Activated naive CD8-positive, alpha-beta T cell treated with anti-CD3 and anti-CD28 coated beads, Interleukin-2, amount 10 ng/mL, durations not matched to agents 7 days and 5 days (primary cell): ENCODE results near the gene DDIT4L. TPM values are rescaled to one million over a fixed set of nuclear protein-coding genes. Genes with fewer than 3 reads are reported as not detected.
"Not testable (repeated sequence)": the region's sequence is repeated elsewhere in the genome, so short reads cannot be mapped to it uniquely, and the experiment has no call there.

Experiments used
- ATAC-seq: fragments of 150-1000 bp; cut with Tn5 transposase; one replicate; pipeline ENCODE4 v1.10.0; 2021; ENCODE audit warnings: low read depth, moderate library complexity
- POLR2A ChIA-PET: fragments of 350-600 bp; sonication (Branson Sonifier 250); formaldehyde crosslinking; loops from one replicate; lab custom pipeline; 2021; ENCODE audit warnings: antibody characterized with exemption; lab: Charles Lee
- DNase-seq: peaks from one replicate; pipeline ENCODE4 v3.0.0; 2021
- H3K27ac Mint-ChIP-seq: one replicate; pipeline ENCODE4 v1.8.0; 2022; ENCODE audit warnings: mild to moderate bottlenecking, mixed read lengths
- H3K27me3 Mint-ChIP-seq: one replicate; pipeline ENCODE4 v1.8.0; 2022; ENCODE audit warnings: mild to moderate bottlenecking, moderate library complexity, mixed read lengths
- H3K36me3 Mint-ChIP-seq: one replicate; pipeline ENCODE4 v1.8.0; 2021; ENCODE audit warnings: mild to moderate bottlenecking, mixed read lengths
- H3K4me1 Mint-ChIP-seq: one replicate; pipeline ENCODE4 v1.8.0; 2021; ENCODE audit warnings: mixed read lengths
- H3K4me3 Mint-ChIP-seq: one replicate; pipeline ENCODE4 v1.8.0; 2022; ENCODE audit warnings: mild to moderate bottlenecking, moderate library complexity, mixed read lengths
- H3K9me3 Mint-ChIP-seq: one replicate; pipeline ENCODE4 v1.8.0; 2021; ENCODE audit warnings: mixed read lengths
- total RNA-seq, 2 experiments: library from RNA; stranded (reverse); gene quantifications; one replicate each; pipeline ENCODE4 v1.2.3, GENCODE V29; 2021

DDIT4L gene
- total RNA-seq, 2 experiments from 2014 or later, result 0.19 TPM; not detected in 1

GRCh38 chr4:100147684-100148083 lies 42.6 kb downstream of the DDIT4L start:
- no peaks in the 10 kb centered on the region for H3K36me3 Mint-ChIP-seq
- ATAC-seq (no peak), DNase-seq (no peak)
- peaks cover 2% of the 10 kb centered on the region for H3K4me1 Mint-ChIP-seq
- H3K27me3 Mint-ChIP-seq, result no peaks in the 10 kb centered on the region
- H3K27ac Mint-ChIP-seq, result no peak overlapping the region
- no peak overlapping the region for H3K4me3 Mint-ChIP-seq
- POLR2A ChIA-PET, result no interaction called here
- no peaks in the 10 kb centered on the region for H3K9me3 Mint-ChIP-seq

- no peaks in the 10 kb centered on the region for H3K9me3 Mint-ChIP-seq
- H3K27ac Mint-ChIP-seq, result no peak overlapping the region
- DNase-seq (no peak), ATAC-seq (no peak)
- H3K27me3 Mint-ChIP-seq, result no peaks in the 10 kb centered on the region
- H3K4me1 Mint-ChIP-seq, result peaks cover 2% of the 10 kb centered on the region
- POLR2A ChIA-PET, result no interaction called here
- no peak overlapping the region for H3K4me3 Mint-ChIP-seq
- no peaks in the 10 kb centered on the region for H3K36me3 Mint-ChIP-seq
Observed at GRCh38 chr4:100147198-100147597, 43.1 kb downstream of the DDIT4L start.

GRCh38 chr4:100146756-100147155 lies 43.5 kb downstream of the DDIT4L start:
- DNase-seq, result no peak
- Mint-ChIP-seq H3K4me1 (peaks cover 2% of the 10 kb centered on the region), H3K27ac (no peak overlapping the region), H3K4me3 (no peak overlapping the region), H3K36me3 (no peaks in the 10 kb centered on the region), H3K27me3 (peaks cover 3% of the 10 kb centered on the region), H3K9me3 (no peaks in the 10 kb centered on the region)
- POLR2A ChIA-PET, result no interaction called here
- ATAC-seq, result no peak

- H3K4me3 Mint-ChIP-seq, POLR2A ChIA-PET, H3K27ac Mint-ChIP-seq, H3K27me3 Mint-ChIP-seq, H3K4me1 Mint-ChIP-seq, ATAC-seq, H3K36me3 Mint-ChIP-seq, DNase-seq, H3K9me3 Mint-ChIP-seq: not testable (repeated sequence)
Observed at GRCh38 chr4:100137320-100137719, 52.9 kb downstream of the DDIT4L start.

Other genes with a start within 250 kb of the DDIT4L start
- gene DNAJB14, start 243.8 kb downstream of the DDIT4L start, total RNA-seq, result 10 to 100 TPM; 61.6 to 76.0 TPM
- 100 to 1,000 TPM; 399 to 400 TPM for gene H2AZ1, start 240.2 kb downstream of the DDIT4L start, total RNA-seq